H9 (cell line): ENCODE data around the gene VOPP1. TPM values are rescaled to one million over a fixed set of nuclear protein-coding genes. Genes with fewer than 3 reads are reported as not detected.

Source experiments
- DNase-seq: peaks from one replicate; pipeline ENCODE4 v3.0.0-alpha.2; 2017
- H2AFZ ChIP-seq: one replicate; pipeline ENCODE4 v1.6.1; 2013; ENCODE audit warnings: mild to moderate bottlenecking, low read length, control low read depth, moderate library complexity
- H2AK5ac ChIP-seq: 2 replicates; pipeline ENCODE4 v1.6.1; 2013; ENCODE audit warnings: low read length, control low read depth, mixed read lengths; ENCODE audit not compliant: insufficient read length
- H2BK120ac ChIP-seq: one replicate; pipeline ENCODE4 v1.6.1; 2013; ENCODE audit warnings: low read depth, mild to moderate bottlenecking, low read length, control low read depth, inconsistent platforms; ENCODE audit not compliant: poor library complexity, severe bottlenecking
- H2BK12ac ChIP-seq: 2 replicates; pipeline ENCODE4 v1.6.1; 2013; ENCODE audit warnings: low read length, control low read depth, mixed read lengths, low read depth; ENCODE audit not compliant: insufficient read length
- H2BK15ac ChIP-seq: 2 replicates; pipeline ENCODE4 v1.6.1; 2013; ENCODE audit warnings: low read depth, low read length, control low read depth
- H2BK20ac ChIP-seq: one replicate; pipeline ENCODE4 v1.6.1; 2013; ENCODE audit warnings: low read depth, mild to moderate bottlenecking, low read length, control low read depth, inconsistent platforms; ENCODE audit not compliant: poor library complexity, severe bottlenecking
- H2BK5ac ChIP-seq: 2 replicates; pipeline ENCODE4 v1.6.1; 2013; ENCODE audit warnings: low read length, control low read depth, mixed read lengths; ENCODE audit not compliant: insufficient read length
- H3K14ac ChIP-seq: 2 replicates; pipeline ENCODE4 v1.6.1; 2013; ENCODE audit warnings: low read length, control low read depth; ENCODE audit not compliant: insufficient read depth
- H3K18ac ChIP-seq: 2 replicates; pipeline ENCODE4 v1.6.1; 2013; ENCODE audit warnings: low read depth, mild to moderate bottlenecking, mixed read lengths, low read length, control low read depth; ENCODE audit not compliant: insufficient read length
- H3K23ac ChIP-seq: 2 replicates; pipeline ENCODE4 v1.6.1; 2013; ENCODE audit warnings: low read length, control low read depth, mixed read lengths, low read depth; ENCODE audit not compliant: insufficient read length
- H3K23me2 ChIP-seq: 2 replicates; pipeline ENCODE4 v1.6.1; 2013; ENCODE audit warnings: low read depth, mild to moderate bottlenecking, mixed read lengths, low read length, control low read depth; ENCODE audit not compliant: insufficient read length, poor library complexity, severe bottlenecking
- H3K27ac ChIP-seq: 2 replicates; pipeline ENCODE4 v1.5.1; 2013; ENCODE audit warnings: low read length, control low read depth, mixed read lengths, low read depth; ENCODE audit not compliant: insufficient read length
- H3K27me3 ChIP-seq: 2 replicates; pipeline ENCODE4 v1.6.1; 2013; ENCODE audit warnings: low read length, control low read depth, inconsistent platforms; ENCODE audit not compliant: insufficient read depth
- H3K4ac ChIP-seq: 2 replicates; pipeline ENCODE4 v1.6.1; 2013; ENCODE audit warnings: low read depth, mild to moderate bottlenecking, control low read depth, inconsistent platforms, low read length, moderate library complexity
- H3K4me1 ChIP-seq: 2 replicates; pipeline ENCODE4 v1.6.1; 2013; ENCODE audit warnings: low read length, control low read depth, inconsistent platforms; ENCODE audit not compliant: insufficient read depth
- H3K4me2 ChIP-seq: 2 replicates; pipeline ENCODE4 v1.6.1; 2013; ENCODE audit warnings: low read length, control low read depth, mixed read lengths; ENCODE audit not compliant: insufficient read length, insufficient read depth
- H3K56ac ChIP-seq: 2 replicates; pipeline ENCODE4 v1.6.1; 2013; ENCODE audit warnings: low read depth, mild to moderate bottlenecking, mixed read lengths, low read length, control low read depth; ENCODE audit not compliant: insufficient read length
- H3K79me1 ChIP-seq: 2 replicates; pipeline ENCODE4 v1.6.1; 2013; ENCODE audit warnings: low read depth, mild to moderate bottlenecking, moderate library complexity, low read length, control low read depth, inconsistent platforms; ENCODE audit not compliant: insufficient read depth, poor library complexity, severe bottlenecking
- H3K79me2 ChIP-seq: 2 replicates; pipeline ENCODE4 v1.6.1; 2013; ENCODE audit warnings: low read length, control low read depth, inconsistent platforms; ENCODE audit not compliant: insufficient read depth
- H3K9ac ChIP-seq: 2 replicates; pipeline ENCODE4 v1.6.1; 2013; ENCODE audit warnings: low read length, control low read depth, mixed read lengths; ENCODE audit not compliant: insufficient read length; ENCODE audit errors: extremely low read depth
- H3K9me3 ChIP-seq: one replicate; pipeline ENCODE4 v1.6.1; 2013; ENCODE audit warnings: low read depth, low read length, inconsistent platforms; ENCODE audit not compliant: control insufficient read depth
- H3T11ph ChIP-seq: one replicate; pipeline ENCODE4 v1.6.1; 2013; ENCODE audit warnings: mild to moderate bottlenecking, low read length, control low read depth, inconsistent platforms
- H4K20me1 ChIP-seq: one replicate; pipeline ENCODE4 v1.6.1; 2013; ENCODE audit not compliant: control insufficient read depth, insufficient read length, insufficient read depth
- H4K5ac ChIP-seq: 2 replicates; pipeline ENCODE4 v1.6.1; 2013; ENCODE audit warnings: low read depth, mild to moderate bottlenecking, mixed read lengths, low read length, control low read depth; ENCODE audit not compliant: insufficient read length
- H4K8ac ChIP-seq: replicated peaks from 2 replicates; pipeline ENCODE4 v1.6.1; 2013; ENCODE audit warnings: low read length, control low read depth, mixed read lengths, low read depth; ENCODE audit not compliant: insufficient read length
- H4K91ac ChIP-seq: 2 replicates; pipeline ENCODE4 v1.6.1; 2013; ENCODE audit warnings: low read depth, mild to moderate bottlenecking, moderate library complexity, mixed read lengths, low read length, control low read depth; ENCODE audit not compliant: insufficient read length
- H3K27ac Mint-ChIP-seq, 3 experiments: 2 replicates in 2 of 3; 3 replicates in 1 of 3; pipeline ENCODE4 v1.8.0; 2020 to 2021; ENCODE audit warnings: mixed read lengths in 3 of 3, mild to moderate bottlenecking in 1 of 3, moderate library complexity in 1 of 3
- H3K27me3 Mint-ChIP-seq: 2 replicates; pipeline ENCODE4 v1.8.0; 2021; ENCODE audit warnings: low read depth, mild to moderate bottlenecking, moderate library complexity, mixed read lengths
- H3K36me3 Mint-ChIP-seq, 3 experiments: 2 replicates in 2 of 3; 3 replicates in 1 of 3; pipeline ENCODE4 v1.8.0; 2020 to 2021; ENCODE audit warnings: low read depth in 3 of 3, mixed read lengths in 3 of 3; ENCODE audit not compliant: insufficient read depth in 1 of 3
- H3K4me1 Mint-ChIP-seq, 2 experiments: 2 replicates each; pipeline ENCODE4 v1.8.0; 2020; ENCODE audit warnings: mixed read lengths in 2 of 2
- H3K4me3 Mint-ChIP-seq, 2 experiments: 2 replicates in 1 of 2; 3 replicates in 1 of 2; pipeline ENCODE4 v1.8.0; 2020 to 2021; ENCODE audit warnings: mild to moderate bottlenecking in 2 of 2, mixed read lengths in 2 of 2, moderate library complexity in 1 of 2
- H3K9me3 Mint-ChIP-seq, 2 experiments: 2 replicates in 1 of 2; 3 replicates in 1 of 2; pipeline ENCODE4 v1.8.0; 2020; ENCODE audit warnings: mild to moderate bottlenecking in 2 of 2, mixed read lengths in 2 of 2, moderate library complexity in 1 of 2
- WGBS: extraction: QIAGEN DNeasy Blood & Tissue Kit; methylation state at CpG from one replicate; pipeline ENCODE4 v1.1.7; 2013; ENCODE audit warnings: missing lambda C conversion rate, low lambda C conversion rate, mixed read lengths; ENCODE audit not compliant: insufficient read length; ENCODE audit errors: extremely low coverage; 5-methylcytosine and 5-hydroxymethylcytosine counted together
- total RNA-seq: library from RNA; stranded (reverse); gene quantifications from 2 replicates; pipeline ENCODE4 v1.2.1, GENCODE V29; 2021
- TF ChIP-seq, protein P1 (sequence below): fragments of 200-600 bp; sonication (generic); conservative IDR thresholded peaks from 3 replicates; pipeline ENCODE4 v1.8.0; 2021; ENCODE audit warnings: antibody characterized with exemption, mild to moderate bottlenecking

The VOPP1 gene
- total RNA-seq, 1 experiment from 2014 or later, result 55.7 TPM

DNA sequence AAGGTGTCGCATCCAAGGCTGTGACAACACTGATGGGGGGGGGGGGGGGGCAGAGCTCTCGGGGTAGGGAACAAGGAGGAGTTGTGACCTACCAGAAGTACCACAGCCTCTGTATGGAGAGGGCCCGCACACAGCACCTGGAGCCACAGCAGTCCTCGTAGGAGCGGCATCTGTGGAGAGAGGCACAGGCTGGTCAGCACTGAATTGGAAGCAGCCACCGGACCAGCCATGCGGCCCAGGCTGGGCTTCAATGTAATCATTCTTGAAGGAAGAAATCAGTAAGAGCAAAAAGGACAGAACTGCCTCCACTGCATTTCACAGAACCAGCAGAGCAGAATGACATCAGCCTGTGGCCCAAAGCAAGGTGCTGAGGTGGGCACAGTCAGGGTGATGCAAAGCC lies 74.8 kb downstream of the VOPP1 start:
- Histone ChIP-seq H3K79me1 (peaks cover 3% of the 10 kb centered on the region), H3T11ph (no peak overlapping the region), H3K18ac (no peak overlapping the region), H3K9ac (no peak overlapping the region), H2AK5ac (no peak overlapping the region), H2BK120ac (no peak overlapping the region), H3K27ac (no peak overlapping the region), H4K5ac (no peak overlapping the region), H2BK15ac (no peak overlapping the region), H3K4ac (no peak overlapping the region), H4K91ac (no peak overlapping the region), H3K4me1 (no peaks in the 10 kb centered on the region), H4K20me1 (no peaks in the 10 kb centered on the region), H3K56ac (no peak overlapping the region), H3K4me2 (no peak overlapping the region), H2BK12ac (no peak overlapping the region), H2AFZ (no peak overlapping the region), H3K27me3 (no peaks in the 10 kb centered on the region), H3K79me2 (no peaks in the 10 kb centered on the region), H2BK20ac (no peak overlapping the region), H3K23ac (no peak overlapping the region), H3K14ac (no peak overlapping the region), H2BK5ac (no peak overlapping the region), H3K23me2 (no peaks in the 10 kb centered on the region), H4K8ac (no peak overlapping the region), H3K9me3 (no peaks in the 10 kb centered on the region)
- Mint-ChIP-seq H3K27me3 (no peaks in the 10 kb centered on the region), H3K4me3 (no peak overlapping the region), H3K27ac (0 out of 7 replicates have a peak overlapping the region, but pooled peaks of 1 of the 3 experiments have one; percentile 34), H3K4me1 (peaks cover 10 to 30% of the 10 kb centered on the region in 2 experiments), H3K36me3 (peaks cover 5 to 30% (median 27%) of the 10 kb centered on the region in 3 experiments), H3K9me3 (no peaks in the 10 kb centered on the region)
- WGBS, result no CpG with 5 or more reads among the region's 7 CpGs
- TF ChIP-seq, protein P1, sequence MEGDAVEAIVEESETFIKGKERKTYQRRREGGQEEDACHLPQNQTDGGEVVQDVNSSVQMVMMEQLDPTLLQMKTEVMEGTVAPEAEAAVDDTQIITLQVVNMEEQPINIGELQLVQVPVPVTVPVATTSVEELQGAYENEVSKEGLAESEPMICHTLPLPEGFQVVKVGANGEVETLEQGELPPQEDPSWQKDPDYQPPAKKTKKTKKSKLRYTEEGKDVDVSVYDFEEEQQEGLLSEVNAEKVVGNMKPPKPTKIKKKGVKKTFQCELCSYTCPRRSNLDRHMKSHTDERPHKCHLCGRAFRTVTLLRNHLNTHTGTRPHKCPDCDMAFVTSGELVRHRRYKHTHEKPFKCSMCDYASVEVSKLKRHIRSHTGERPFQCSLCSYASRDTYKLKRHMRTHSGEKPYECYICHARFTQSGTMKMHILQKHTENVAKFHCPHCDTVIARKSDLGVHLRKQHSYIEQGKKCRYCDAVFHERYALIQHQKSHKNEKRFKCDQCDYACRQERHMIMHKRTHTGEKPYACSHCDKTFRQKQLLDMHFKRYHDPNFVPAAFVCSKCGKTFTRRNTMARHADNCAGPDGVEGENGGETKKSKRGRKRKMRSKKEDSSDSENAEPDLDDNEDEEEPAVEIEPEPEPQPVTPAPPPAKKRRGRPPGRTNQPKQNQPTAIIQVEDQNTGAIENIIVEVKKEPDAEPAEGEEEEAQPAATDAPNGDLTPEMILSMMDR, result no peak
- DNase-seq, result no peak
